ENCODE measurements around the gene DRG1. TPM values are rescaled to one million over a fixed set of nuclear protein-coding genes. Genes with fewer than 3 reads are reported as not detected.
A peak's percentile ranks its signal among the peaks of the same experiment; 100 is the strongest.
"Not testable (repeated sequence)": the region's sequence is repeated elsewhere in the genome, so short reads cannot be mapped to it uniquely, and the experiment has no call there.

Gene DRG1, protein sequence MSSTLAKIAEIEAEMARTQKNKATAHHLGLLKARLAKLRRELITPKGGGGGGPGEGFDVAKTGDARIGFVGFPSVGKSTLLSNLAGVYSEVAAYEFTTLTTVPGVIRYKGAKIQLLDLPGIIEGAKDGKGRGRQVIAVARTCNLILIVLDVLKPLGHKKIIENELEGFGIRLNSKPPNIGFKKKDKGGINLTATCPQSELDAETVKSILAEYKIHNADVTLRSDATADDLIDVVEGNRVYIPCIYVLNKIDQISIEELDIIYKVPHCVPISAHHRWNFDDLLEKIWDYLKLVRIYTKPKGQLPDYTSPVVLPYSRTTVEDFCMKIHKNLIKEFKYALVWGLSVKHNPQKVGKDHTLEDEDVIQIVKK
- 109 and 132 TPM in 2 replicates for total RNA-seq

DNA sequence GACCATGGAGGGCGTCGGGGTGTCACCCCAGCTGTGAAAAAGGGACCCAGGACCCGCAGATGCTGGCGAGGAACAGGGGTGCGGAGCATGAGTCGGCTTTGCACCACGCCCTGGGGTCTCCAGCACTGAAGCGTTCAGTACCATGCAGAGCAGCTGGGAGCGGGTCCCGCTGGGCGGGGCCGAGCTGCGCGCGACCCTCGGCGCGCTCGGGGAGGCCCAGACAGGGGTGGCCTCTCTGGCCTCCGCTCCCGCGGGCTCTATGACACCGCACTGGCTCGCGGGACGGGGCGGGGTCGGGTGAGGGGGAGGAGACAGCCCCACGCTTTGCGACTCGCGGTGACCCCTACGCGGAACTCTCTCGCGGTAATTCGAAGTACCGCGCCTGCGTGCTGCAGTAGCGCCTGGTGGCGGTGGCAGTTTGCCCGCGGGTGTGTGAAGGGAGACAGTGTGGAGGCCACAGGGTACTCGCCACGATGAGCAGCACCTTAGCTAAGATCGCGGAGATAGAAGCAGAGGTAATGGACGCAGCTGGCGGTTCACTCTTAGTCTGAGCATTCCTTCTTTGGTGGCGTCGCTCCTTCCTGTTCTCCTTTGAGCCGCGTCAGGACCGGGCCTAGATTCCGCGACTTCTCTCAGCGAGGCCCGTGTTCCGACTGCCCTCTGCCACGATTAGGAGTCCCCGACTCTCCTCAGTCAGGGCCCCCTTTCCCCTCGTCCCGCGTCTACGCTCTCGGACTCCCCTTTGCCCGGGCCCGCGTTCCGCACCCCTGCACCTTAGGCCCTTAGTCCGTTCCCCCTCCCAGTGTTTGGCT, at the start of gene DRG1:
TSS of gene DRG1 (plus strand) at position 394 of the 812 bp plus-strand sequence. CDS start at position 474, 80 bp downstream.
- DNase-seq (ENCODE audit: low spot score): peak; percentile 96
- Mint-ChIP-seq H3K9me3 (peaks cover 2% of the 10 kb centered on the region), H3K27ac (peak within 1 kb of the TSS; percentile 96), H3K4me1 (ENCODE audit: low read depth) (peaks cover 14% of the 10 kb centered on the region), H3K27me3 (ENCODE audit: low read depth) (peaks cover 2% of the 10 kb centered on the region), H3K36me3 (ENCODE audit: low read depth) (peaks cover 30% of the 10 kb centered on the region), H3K4me3 (ENCODE audit: low read depth) (peak within 1 kb of the TSS; percentile 99)
- intact Hi-C loops (cut with micrococcal nuclease): loop anchor here (1.0 to 2.0 kb wide), 2 partner anchors 53 to 89 kb away; partner anchors contain the start of genes EIF4ENIF1 and PATZ1

DNA sequence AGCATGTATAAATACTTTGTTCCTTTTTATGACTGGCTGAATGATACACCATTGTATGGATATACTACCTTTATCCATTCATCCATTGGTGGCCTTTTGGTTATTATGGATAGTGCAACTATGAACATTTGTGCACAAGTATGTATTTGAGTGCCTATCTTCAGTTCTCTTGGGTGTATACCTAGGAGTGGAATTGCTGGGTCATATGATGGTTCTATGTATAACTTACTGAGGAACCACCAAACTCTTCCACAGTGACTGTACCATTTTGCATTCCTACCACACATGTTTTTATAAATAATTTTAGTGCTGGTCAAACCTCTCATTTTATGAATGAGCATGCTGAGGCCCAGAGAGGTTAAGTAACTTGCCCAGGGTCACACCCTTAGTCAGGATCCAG, 49.4 kb upstream of the DRG1 start:
- no peak overlapping the region for H3K27ac Mint-ChIP-seq
- H3K4me3 Mint-ChIP-seq (ENCODE audit: low read depth): no peak overlapping the region
- H3K9me3 Mint-ChIP-seq: no peaks in the 10 kb centered on the region
- H3K4me1 Mint-ChIP-seq (ENCODE audit: low read depth): peaks cover 4% of the 10 kb centered on the region
- intact Hi-C loops (cut with micrococcal nuclease): loop anchor here (5.0 kb wide), 1 partner anchor 282 kb away; no protein-coding TSS in a partner anchor
- peaks cover 2% of the 10 kb centered on the region for H3K27me3 Mint-ChIP-seq (ENCODE audit: low read depth)
- no peak for DNase-seq (ENCODE audit: low spot score)
- peaks cover 3% of the 10 kb centered on the region for H3K36me3 Mint-ChIP-seq (ENCODE audit: low read depth)

GRCh38 chr22:31350410-31350863, 49.0 kb upstream of the DRG1 start:
- no peak for DNase-seq (ENCODE audit: low spot score)
- Mint-ChIP-seq H3K27me3 (ENCODE audit: low read depth) (peaks cover 2% of the 10 kb centered on the region), H3K4me3 (ENCODE audit: low read depth) (no peak overlapping the region), H3K4me1 (ENCODE audit: low read depth) (peaks cover 4% of the 10 kb centered on the region), H3K27ac (no peak overlapping the region), H3K9me3 (no peaks in the 10 kb centered on the region), H3K36me3 (ENCODE audit: low read depth) (peaks cover 2% of the 10 kb centered on the region)
- intact Hi-C loops (cut with micrococcal nuclease): no loop called here

- DNase-seq (ENCODE audit: low spot score): no peak
- H3K4me3 Mint-ChIP-seq (ENCODE audit: low read depth): no peak overlapping the region
- no peaks in the 10 kb centered on the region for H3K4me1 Mint-ChIP-seq (ENCODE audit: low read depth)
- H3K36me3 Mint-ChIP-seq (ENCODE audit: low read depth): no peaks in the 10 kb centered on the region
- H3K27me3 Mint-ChIP-seq (ENCODE audit: low read depth): peaks cover 4% of the 10 kb centered on the region
- H3K9me3 Mint-ChIP-seq: no peaks in the 10 kb centered on the region
- H3K27ac Mint-ChIP-seq: no peak overlapping the region
- intact Hi-C loops (cut with micrococcal nuclease): no loop called here
Observed at GRCh38 chr22:31354515-31354914, 44.9 kb upstream of the DRG1 start.

DNA sequence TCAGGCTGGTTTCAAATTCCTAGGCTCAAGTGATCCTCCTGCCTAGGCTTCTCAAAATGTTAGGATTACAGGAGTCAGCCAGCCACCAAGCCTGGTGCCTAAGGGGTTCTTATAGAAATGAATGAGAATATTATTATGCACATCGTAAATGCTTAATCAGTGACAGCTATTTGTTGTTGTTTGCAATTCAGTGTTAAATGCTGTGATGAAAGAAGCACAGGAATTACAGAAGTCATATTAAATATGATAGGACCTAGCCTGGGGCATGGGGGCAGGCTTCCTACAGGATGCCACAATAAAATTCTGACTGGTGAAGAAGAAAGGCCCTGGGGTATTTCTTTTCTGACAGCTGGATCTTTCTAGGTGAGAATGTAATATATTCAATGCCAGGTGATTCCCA, 39.4 kb upstream of the DRG1 start:
- H3K36me3 Mint-ChIP-seq (ENCODE audit: low read depth): no peaks in the 10 kb centered on the region
- H3K27me3 Mint-ChIP-seq (ENCODE audit: low read depth): peaks cover 4% of the 10 kb centered on the region
- no peak for DNase-seq (ENCODE audit: low spot score)
- no peaks in the 10 kb centered on the region for H3K4me1 Mint-ChIP-seq (ENCODE audit: low read depth)
- H3K27ac Mint-ChIP-seq: no peak overlapping the region
- H3K9me3 Mint-ChIP-seq: no peaks in the 10 kb centered on the region
- H3K4me3 Mint-ChIP-seq (ENCODE audit: low read depth): no peak overlapping the region
- intact Hi-C loops (cut with micrococcal nuclease): no loop called here

- Mint-ChIP-seq H3K36me3 (ENCODE audit: low read depth) (no peaks in the 10 kb centered on the region), H3K4me3 (ENCODE audit: low read depth) (no peak overlapping the region), H3K4me1 (ENCODE audit: low read depth) (no peaks in the 10 kb centered on the region), H3K27ac (no peak overlapping the region), H3K27me3 (ENCODE audit: low read depth) (peaks cover 4% of the 10 kb centered on the region), H3K9me3 (no peaks in the 10 kb centered on the region)
- DNase-seq (ENCODE audit: low spot score): no peak
- intact Hi-C loops (cut with micrococcal nuclease): no loop called here
Observed at GRCh38 chr22:31361743-31362142, 37.7 kb upstream of the DRG1 start.

DNA sequence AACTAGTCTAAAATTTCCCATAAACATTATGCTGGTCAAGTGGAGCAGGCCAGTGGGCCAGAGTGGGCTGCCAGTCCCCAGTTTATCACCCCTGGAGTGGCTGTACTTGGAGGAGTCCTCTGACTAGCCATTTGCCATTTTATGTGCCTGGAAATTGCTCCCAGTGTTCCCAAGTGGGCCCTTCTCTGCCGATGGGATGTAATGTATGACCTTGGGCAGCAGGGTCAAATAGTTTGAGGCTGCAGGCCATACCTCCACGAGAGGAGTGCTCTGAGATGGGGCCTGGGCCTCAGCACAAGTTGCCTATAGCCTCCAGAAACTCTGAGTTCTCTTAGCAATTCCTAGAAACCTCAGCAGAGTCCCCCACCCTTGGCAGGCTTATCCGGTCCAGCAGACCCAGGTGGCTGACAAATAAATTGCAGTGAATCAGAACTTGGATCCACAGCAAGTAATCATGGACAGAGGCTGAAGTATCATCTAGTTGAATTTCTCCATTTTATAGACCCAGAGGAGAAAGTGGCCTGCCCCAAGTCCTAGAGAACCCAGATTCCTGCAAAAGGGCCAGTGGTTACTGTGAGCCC, 35.4 kb upstream of the DRG1 start:
- no peaks in the 10 kb centered on the region for H3K36me3 Mint-ChIP-seq (ENCODE audit: low read depth)
- no peaks in the 10 kb centered on the region for H3K9me3 Mint-ChIP-seq
- no peak overlapping the region for H3K27ac Mint-ChIP-seq
- no peak overlapping the region for H3K4me3 Mint-ChIP-seq (ENCODE audit: low read depth)
- DNase-seq (ENCODE audit: low spot score): no peak
- intact Hi-C loops (cut with micrococcal nuclease): no loop called here
- H3K27me3 Mint-ChIP-seq (ENCODE audit: low read depth): peaks cover 1% of the 10 kb centered on the region
- H3K4me1 Mint-ChIP-seq (ENCODE audit: low read depth): peaks cover 3% of the 10 kb centered on the region

- no peak overlapping the region for H3K4me3 Mint-ChIP-seq (ENCODE audit: low read depth)
- intact Hi-C loops (cut with micrococcal nuclease): no loop called here
- H3K27ac Mint-ChIP-seq: no peak overlapping the region
- DNase-seq (ENCODE audit: low spot score): no peak
- no peaks in the 10 kb centered on the region for H3K27me3 Mint-ChIP-seq (ENCODE audit: low read depth)
- no peaks in the 10 kb centered on the region for H3K36me3 Mint-ChIP-seq (ENCODE audit: low read depth)
- H3K4me1 Mint-ChIP-seq (ENCODE audit: low read depth): peaks cover 3% of the 10 kb centered on the region
- H3K9me3 Mint-ChIP-seq: no peaks in the 10 kb centered on the region
Observed at GRCh38 chr22:31367426-31367825, 32.0 kb upstream of the DRG1 start.

GRCh38 chr22:31377612-31378011, 21.8 kb upstream of the DRG1 start:
- Mint-ChIP-seq H3K27ac (no peak overlapping the region), H3K9me3 (no peaks in the 10 kb centered on the region)
- intact Hi-C loops (cut with micrococcal nuclease): no loop called here

DNA sequence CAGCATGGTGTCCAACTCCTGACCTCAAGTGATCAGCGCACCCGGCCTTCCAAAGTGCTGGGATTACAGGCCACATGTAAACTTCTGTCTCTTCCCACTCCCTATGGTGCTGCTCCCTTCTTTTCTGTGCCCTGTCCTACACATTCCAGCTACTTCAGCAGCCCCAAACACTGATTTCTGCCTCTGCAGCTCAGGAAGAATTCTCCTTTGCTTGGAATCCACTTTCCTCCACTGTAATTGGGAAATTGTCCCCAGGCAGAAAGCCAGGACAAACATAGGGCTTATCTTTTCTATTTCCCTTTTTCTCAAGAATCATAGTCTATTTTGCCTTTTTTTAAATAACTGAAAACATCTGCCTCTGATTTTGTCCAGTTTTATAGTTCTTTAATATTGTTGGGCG, 21.3 kb upstream of the DRG1 start:
- no peak for DNase-seq (ENCODE audit: low spot score)
- Mint-ChIP-seq H3K4me3 (ENCODE audit: low read depth) (no peak overlapping the region), H3K27ac (peak overlapping the region; percentile 15), H3K9me3 (no peaks in the 10 kb centered on the region), H3K4me1 (ENCODE audit: low read depth) (peaks cover 2% of the 10 kb centered on the region), H3K27me3 (ENCODE audit: low read depth) (peaks cover 4% of the 10 kb centered on the region), H3K36me3 (ENCODE audit: low read depth) (no peaks in the 10 kb centered on the region)
- intact Hi-C loops (cut with micrococcal nuclease): no loop called here

More at GRCh38 chr22:31377612-31378011, 21.8 kb upstream of the DRG1 start:
- no peaks in the 10 kb centered on the region for H3K36me3 Mint-ChIP-seq (ENCODE audit: low read depth)
- H3K27me3 Mint-ChIP-seq (ENCODE audit: low read depth): peaks cover 4% of the 10 kb centered on the region
- H3K4me3 Mint-ChIP-seq (ENCODE audit: low read depth): no peak overlapping the region
- H3K4me1 Mint-ChIP-seq (ENCODE audit: low read depth): peaks cover 2% of the 10 kb centered on the region
- no peak for DNase-seq (ENCODE audit: low spot score)

DNA sequence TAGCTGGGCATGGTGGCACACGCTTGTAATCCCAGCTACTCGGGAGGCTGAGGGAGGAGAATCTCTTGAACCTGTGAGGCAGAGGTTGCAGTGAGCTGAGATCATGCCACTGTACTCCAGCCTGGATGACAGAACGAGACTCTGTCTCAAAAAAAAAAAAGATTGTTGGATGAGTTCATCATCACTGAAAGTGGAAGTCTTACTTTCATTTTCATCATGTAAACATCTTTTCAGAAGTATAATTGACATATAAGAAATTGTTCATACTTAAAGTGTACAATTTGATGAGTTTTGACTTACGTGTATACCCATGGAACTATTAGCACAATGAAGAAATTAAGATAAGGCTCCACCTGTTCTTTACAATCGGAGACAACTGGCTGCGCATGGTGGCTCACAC, 20.8 kb upstream of the DRG1 start:
- H3K4me3 Mint-ChIP-seq (ENCODE audit: low read depth); H3K27me3 Mint-ChIP-seq (ENCODE audit: low read depth); intact Hi-C loops (cut with micrococcal nuclease); DNase-seq (ENCODE audit: low spot score); H3K9me3 Mint-ChIP-seq; H3K27ac Mint-ChIP-seq; H3K4me1 Mint-ChIP-seq (ENCODE audit: low read depth); H3K36me3 Mint-ChIP-seq (ENCODE audit: low read depth): not testable (repeated sequence)

DNA sequence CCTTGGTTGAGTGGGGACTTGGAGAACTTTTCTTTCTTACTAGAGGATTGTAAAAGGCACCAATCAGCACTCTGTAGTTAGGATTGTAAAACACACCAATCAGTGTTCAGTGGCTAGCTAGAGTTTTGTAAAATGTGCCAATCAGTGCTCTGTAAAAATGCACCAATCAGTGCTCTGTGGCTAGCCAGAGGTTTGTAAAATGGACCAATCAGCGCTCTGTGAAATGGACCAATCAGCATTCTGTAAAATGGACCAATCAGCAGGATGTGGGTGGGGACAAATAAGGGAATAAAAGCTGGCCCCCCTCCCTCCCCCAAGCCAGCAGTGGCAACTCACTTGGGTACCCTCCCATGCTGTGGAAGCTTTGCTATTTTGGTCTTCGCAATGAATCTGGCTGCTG, 5.5 kb upstream of the DRG1 start:
- Mint-ChIP-seq H3K9me3 (peaks cover 3% of the 10 kb centered on the region), H3K4me1 (ENCODE audit: low read depth) (peaks cover 3% of the 10 kb centered on the region), H3K27ac (no peak overlapping the region), H3K36me3 (ENCODE audit: low read depth) (no peaks in the 10 kb centered on the region), H3K4me3 (ENCODE audit: low read depth) (no peak overlapping the region), H3K27me3 (ENCODE audit: low read depth) (peaks cover 4% of the 10 kb centered on the region)
- no peak for DNase-seq (ENCODE audit: low spot score)
- intact Hi-C loops (cut with micrococcal nuclease): no loop called here

Measured in activated T-helper 2 cell treated with anti-CD3 and anti-CD28 coated beads, Interferon-gamma antibody, Interleukin-2, Interleukin-4, amounts not matched to agents 10 μg/mL and 5 μg/mL and 100 μg/mL, durations not matched to agents 14 hours and 24 hours and 36 hours (primary cell).